Effector memory CD8-positive, alpha-beta T cell (primary cell): Measurements from ENCODE around the gene BICDL2.
A peak's percentile ranks its signal among the peaks of the same experiment; 100 is the strongest.

Experiments used
- ATAC-seq: fragments of 150-1000 bp; cut with Tn5 transposase; replicated peaks from 2 replicates; pipeline ENCODE4 v1.10.0; 2021; ENCODE audit warnings: mild to moderate bottlenecking, moderate library complexity
- DNase-seq, 3 experiments: peaks; one replicate each; pipeline ENCODE4 v3.0.0; 2021
- H3K27ac Mint-ChIP-seq, 2 donors: one replicate each; pipeline ENCODE4 v1.8.0; 2022; ENCODE audit warnings: mild to moderate bottlenecking in 2 of 2, mixed read lengths in 2 of 2, moderate library complexity in 2 of 2
- H3K27me3 Mint-ChIP-seq, 2 donors: one replicate each; pipeline ENCODE4 v1.8.0; 2022; ENCODE audit warnings: mixed read lengths in 2 of 2
- H3K36me3 Mint-ChIP-seq: one replicate; pipeline ENCODE4 v1.8.0; 2022; ENCODE audit warnings: mild to moderate bottlenecking, moderate library complexity, mixed read lengths; ENCODE audit not compliant: insufficient read depth
- H3K4me1 Mint-ChIP-seq, 2 donors: one replicate each; pipeline ENCODE4 v1.8.0; 2022; ENCODE audit warnings: low read depth in 2 of 2, mixed read lengths in 2 of 2
- H3K4me3 Mint-ChIP-seq, 2 donors: one replicate each; pipeline ENCODE4 v1.8.0; 2022; ENCODE audit warnings: mild to moderate bottlenecking in 2 of 2, mixed read lengths in 2 of 2, moderate library complexity in 2 of 2
- H3K9me3 Mint-ChIP-seq, 2 donors: one replicate each; pipeline ENCODE4 v1.8.0; 2022; ENCODE audit warnings: mixed read lengths in 2 of 2

The BICDL2 gene

GRCh38 chr16:3000540-3000939 is 36.2 kb downstream of the BICDL2 start:
- Mint-ChIP-seq H3K9me3 (no peaks in the 10 kb centered on the region), H3K27ac (no peak overlapping the region), H3K27me3 (peaks cover 16 to 30% of the 10 kb centered on the region in 2 donors), H3K4me1 (peaks cover 0 to 7% of the 10 kb centered on the region in 2 donors), H3K36me3 (peaks cover 11% of the 10 kb centered on the region), H3K4me3 (no peak overlapping the region)
- DNase-seq = no peak
- no peak for ATAC-seq

DNA sequence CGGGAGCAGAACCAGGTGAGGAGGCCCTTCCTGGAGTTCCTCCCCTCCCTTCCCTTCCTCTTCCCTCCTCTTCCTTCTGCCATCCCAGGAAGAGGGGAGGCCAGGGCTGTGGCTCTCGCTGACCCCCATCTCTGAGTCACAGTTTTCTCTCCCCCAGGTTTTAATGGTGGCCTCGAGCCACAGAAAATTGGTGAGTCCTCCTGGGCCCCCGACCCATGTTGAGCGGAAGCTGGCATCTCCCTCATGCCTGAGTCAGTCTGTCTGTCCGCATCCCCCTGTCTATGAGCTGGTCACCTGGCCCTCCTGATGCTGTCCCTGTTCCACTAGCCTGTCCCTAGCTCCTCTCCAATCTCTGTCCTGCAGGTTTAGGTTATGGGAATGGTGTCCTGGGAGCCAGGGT is 36.8 kb downstream of the BICDL2 start:
- ATAC-seq (no peak), DNase-seq (no peak)
- peaks cover 16 to 30% of the 10 kb centered on the region in 2 donors for H3K27me3 Mint-ChIP-seq
- peaks cover 0 to 6% of the 10 kb centered on the region in 2 donors for H3K4me1 Mint-ChIP-seq
- H3K27ac Mint-ChIP-seq = no peak overlapping the region
- no peak overlapping the region for H3K4me3 Mint-ChIP-seq
- H3K9me3 Mint-ChIP-seq = no peaks in the 10 kb centered on the region
- H3K36me3 Mint-ChIP-seq = peaks cover 11% of the 10 kb centered on the region

DNA sequence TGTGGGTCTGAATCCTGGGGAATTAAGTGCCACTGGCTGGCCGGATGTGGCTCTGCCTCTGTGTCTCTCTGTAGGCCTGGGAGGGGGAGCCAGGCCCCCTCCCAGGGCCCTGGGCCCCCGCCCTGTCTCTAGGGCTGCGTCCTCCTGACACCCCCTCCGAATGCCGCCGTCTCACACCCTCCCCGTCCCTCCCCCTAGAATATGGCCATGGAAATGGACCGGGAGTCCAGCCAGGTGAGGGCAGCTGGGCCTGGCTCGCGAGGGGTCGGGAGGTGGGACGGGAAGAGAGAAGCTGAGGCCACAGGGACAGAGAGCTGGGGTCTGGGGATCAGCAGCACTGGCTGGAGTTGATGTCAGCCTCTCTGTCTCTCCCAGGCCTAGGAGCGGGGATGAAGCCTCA is 40.4 kb downstream of the BICDL2 start:
- Mint-ChIP-seq H3K9me3 (no peaks in the 10 kb centered on the region), H3K27me3 (peaks cover 16 to 30% of the 10 kb centered on the region in 2 donors), H3K27ac (no peak overlapping the region), H3K36me3 (peaks cover under 1% of the 10 kb centered on the region), H3K4me1 (no peaks in the 10 kb centered on the region), H3K4me3 (no peak overlapping the region)
- DNase-seq (no peak), ATAC-seq (no peak)

DNA sequence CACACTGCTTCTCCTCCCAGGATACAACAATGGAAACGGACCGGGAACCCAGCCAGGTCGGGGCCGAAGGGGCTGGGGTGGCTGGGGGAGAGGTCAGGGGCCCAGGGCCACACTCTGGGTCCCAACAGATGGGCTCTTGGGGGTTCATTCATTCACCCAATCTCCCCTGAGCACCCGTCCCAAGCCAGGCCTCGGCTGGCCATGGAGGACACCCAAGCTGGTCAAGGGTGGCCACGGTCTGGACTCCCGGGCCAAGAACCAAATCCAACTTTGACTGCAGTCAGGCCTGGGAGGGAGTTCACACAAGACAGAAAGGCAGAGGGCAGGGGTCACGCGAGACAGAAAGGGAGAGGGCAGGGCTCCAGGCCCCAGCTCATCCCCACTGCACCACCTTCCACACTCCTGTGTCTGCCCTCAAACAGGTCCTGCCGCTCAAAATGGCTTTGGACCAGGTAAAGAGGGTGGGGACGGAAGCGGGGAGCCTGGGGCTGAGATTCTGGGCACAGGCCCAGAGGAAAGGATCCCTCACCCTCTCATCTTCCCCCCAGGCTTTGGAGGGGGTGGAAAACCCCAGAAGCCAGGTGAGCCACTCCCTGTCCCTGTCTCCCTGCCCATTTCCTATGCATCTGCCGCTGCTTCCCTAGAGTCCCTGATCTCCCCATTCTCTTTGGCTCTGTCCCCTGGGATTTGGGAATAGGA is 44.2 kb downstream of the BICDL2 start:
- Mint-ChIP-seq H3K27me3 (peaks cover 0 to 29% of the 10 kb centered on the region in 2 donors), H3K4me1 (no peaks in the 10 kb centered on the region), H3K4me3 (no peak overlapping the region), H3K27ac (no peak overlapping the region), H3K36me3 (no peaks in the 10 kb centered on the region), H3K9me3 (no peaks in the 10 kb centered on the region)
- DNase-seq = no peak
- ATAC-seq = no peak

- H3K4me1 Mint-ChIP-seq = no peaks in the 10 kb centered on the region
- H3K9me3 Mint-ChIP-seq = no peaks in the 10 kb centered on the region
- H3K27me3 Mint-ChIP-seq = peaks cover 1 to 32% of the 10 kb centered on the region in 2 donors
- no peak for ATAC-seq
- no peak for DNase-seq
- H3K27ac Mint-ChIP-seq = no peak overlapping the region
- H3K36me3 Mint-ChIP-seq = no peaks in the 10 kb centered on the region
- no peak overlapping the region for H3K4me3 Mint-ChIP-seq
These were observed 45.0 kb downstream of the BICDL2 start for GRCh38 chr16:2991566-2992261.

DNA sequence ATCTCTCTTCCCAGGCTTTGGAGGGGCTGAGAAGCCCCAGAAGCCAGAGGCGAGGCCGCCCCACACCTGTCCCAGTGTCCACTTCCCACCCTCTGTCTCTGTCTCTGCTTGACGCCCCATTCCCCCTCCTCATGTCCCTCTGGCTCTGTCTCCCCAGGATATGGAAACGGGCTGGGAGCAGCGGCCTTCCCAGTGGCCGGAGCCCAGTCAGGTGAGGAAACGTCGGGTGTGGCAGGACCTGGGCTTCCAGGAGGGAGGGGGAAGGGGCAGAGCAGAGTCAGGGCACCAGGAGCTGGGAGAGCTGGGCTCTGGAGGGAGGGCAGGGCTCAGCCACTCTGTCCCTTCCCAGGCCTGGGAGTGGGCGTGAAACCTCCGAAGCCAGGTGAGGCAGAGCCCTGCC is 45.9 kb downstream of the BICDL2 start:
- Mint-ChIP-seq H3K27ac (no peak overlapping the region), H3K27me3 (peaks cover 5 to 37% of the 10 kb centered on the region in 2 donors), H3K36me3 (no peaks in the 10 kb centered on the region), H3K9me3 (no peaks in the 10 kb centered on the region), H3K4me3 (no peak overlapping the region), H3K4me1 (no peaks in the 10 kb centered on the region)
- no peak for ATAC-seq
- no peak for DNase-seq

DNA sequence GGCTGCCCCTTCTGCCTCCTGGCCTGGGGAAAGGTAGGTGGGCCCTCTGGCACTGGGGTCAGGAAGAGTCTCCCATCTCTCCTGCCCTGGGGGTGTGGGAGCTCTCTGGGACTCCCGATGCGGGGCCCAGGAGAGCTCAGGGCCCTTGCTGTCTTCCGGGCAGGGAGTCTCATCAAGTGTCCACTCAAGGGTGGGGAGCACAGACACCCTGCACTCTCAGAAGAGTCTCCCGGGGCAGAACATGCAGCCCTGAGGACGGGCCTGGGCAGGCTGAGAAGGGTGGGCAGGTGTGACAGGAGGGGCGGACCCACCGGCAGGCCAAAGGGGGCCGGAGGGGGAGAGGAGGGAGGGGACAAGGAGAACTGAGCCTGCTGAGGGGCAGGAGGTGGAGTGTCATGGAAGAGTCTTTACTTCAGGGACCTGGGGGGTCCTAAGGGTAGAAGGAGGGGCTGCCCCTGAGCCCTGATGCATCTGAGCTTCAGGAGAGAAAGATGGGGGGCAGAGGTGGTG is 48.1 kb downstream of the BICDL2 start:
- H3K9me3 Mint-ChIP-seq = no peaks in the 10 kb centered on the region
- no peak for ATAC-seq
- H3K4me1 Mint-ChIP-seq = peaks cover 3 to 4% of the 10 kb centered on the region in 2 donors
- no peaks in the 10 kb centered on the region for H3K36me3 Mint-ChIP-seq
- no peak overlapping the region for H3K27ac Mint-ChIP-seq
- H3K27me3 Mint-ChIP-seq = peaks cover 5 to 37% of the 10 kb centered on the region in 2 donors
- no peak for DNase-seq
- no peak overlapping the region for H3K4me3 Mint-ChIP-seq

DNA sequence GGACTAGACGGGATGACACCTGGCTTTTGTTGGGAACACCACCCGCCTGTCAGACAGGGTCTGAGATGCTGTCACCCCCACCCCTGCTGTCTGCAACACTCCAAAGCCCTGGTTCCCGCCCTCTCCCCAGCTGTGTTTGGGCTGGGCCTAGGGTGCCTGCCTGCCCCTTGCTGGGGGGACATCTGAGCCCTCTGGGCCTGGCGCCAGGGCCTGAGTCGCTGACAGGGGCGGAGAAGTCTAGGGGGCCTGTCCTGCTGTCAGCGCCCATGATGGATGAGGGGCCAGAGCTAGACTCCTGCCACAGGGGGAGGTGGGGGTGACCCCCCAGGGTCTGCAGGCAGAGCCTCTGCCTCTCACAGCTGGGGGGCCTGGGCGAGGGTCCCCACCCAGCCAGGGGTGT is 48.9 kb downstream of the BICDL2 start:
- Mint-ChIP-seq H3K9me3 (no peaks in the 10 kb centered on the region), H3K27me3 (peaks cover 5 to 37% of the 10 kb centered on the region in 2 donors), H3K27ac (no peak overlapping the region), H3K36me3 (no peaks in the 10 kb centered on the region), H3K4me1 (peaks cover 4% of the 10 kb centered on the region in 2 donors), H3K4me3 (no peak overlapping the region)
- ATAC-seq (no peak), DNase-seq (no peak)

DNA sequence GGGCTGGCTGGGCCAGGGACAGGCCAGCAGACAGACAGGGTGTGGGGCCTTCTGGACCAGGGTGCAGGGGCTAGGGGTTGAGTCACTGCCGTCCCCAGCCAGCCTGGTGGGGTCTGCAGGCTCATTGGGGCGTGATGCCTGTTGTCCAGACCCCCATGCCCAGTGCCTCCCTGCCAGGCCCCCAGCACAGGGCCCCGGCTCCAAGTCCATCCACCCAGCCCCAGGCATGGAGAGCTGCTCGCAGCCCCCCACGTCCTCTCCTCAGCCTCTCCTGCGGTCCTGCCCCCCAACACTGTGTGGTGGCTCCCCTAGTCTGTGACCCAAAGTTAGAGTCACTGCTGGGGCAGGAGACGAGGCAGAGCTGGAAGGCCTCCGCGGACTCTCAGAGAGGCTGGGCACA is 49.5 kb downstream of the BICDL2 start:
- H3K27me3 Mint-ChIP-seq = peaks cover 5 to 37% of the 10 kb centered on the region in 2 donors
- no peaks in the 10 kb centered on the region for H3K9me3 Mint-ChIP-seq
- DNase-seq (no peak), ATAC-seq (no peak)
- no peak overlapping the region for H3K4me3 Mint-ChIP-seq
- H3K4me1 Mint-ChIP-seq = peaks cover 4% of the 10 kb centered on the region in 2 donors
- H3K36me3 Mint-ChIP-seq = no peaks in the 10 kb centered on the region
- no peak overlapping the region for H3K27ac Mint-ChIP-seq

DNA sequence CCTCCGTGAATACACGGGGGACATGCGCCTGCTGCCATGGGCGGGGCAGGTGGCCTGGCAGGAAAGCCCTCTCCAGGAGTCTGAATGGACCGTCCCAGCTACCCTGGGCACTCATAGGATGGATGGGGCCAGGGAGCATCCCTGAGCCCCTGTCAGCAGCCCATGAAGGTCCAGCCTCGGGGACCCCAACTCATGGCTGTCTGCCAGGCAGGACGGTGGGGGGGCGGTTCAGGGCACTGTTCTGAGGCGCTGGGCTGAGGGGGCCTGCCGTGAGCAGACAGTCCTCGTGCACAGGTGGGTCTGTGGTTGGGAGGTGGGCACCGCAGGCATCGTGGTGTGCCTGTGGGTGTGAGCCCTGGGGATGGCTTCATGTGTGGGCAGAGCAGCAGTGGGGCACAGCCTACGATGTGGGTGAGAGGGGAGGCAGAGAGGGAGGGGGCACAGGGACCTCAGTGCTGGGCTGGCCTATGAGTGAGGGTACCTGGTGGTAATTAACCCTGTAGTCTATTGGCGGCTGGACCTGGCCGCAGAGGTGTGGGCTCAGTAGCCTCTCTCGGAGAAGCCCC is 50.0 kb downstream of the BICDL2 start:
- ATAC-seq (no peak), DNase-seq (no peak)
- Mint-ChIP-seq H3K4me3 (no peak overlapping the region), H3K27me3 (peaks cover 5 to 37% of the 10 kb centered on the region in 2 donors), H3K9me3 (no peaks in the 10 kb centered on the region), H3K27ac (peak overlapping the region in 1 of 2 donors; percentile 38), H3K4me1 (peaks cover 5 to 6% of the 10 kb centered on the region in 2 donors), H3K36me3 (no peaks in the 10 kb centered on the region)

DNA sequence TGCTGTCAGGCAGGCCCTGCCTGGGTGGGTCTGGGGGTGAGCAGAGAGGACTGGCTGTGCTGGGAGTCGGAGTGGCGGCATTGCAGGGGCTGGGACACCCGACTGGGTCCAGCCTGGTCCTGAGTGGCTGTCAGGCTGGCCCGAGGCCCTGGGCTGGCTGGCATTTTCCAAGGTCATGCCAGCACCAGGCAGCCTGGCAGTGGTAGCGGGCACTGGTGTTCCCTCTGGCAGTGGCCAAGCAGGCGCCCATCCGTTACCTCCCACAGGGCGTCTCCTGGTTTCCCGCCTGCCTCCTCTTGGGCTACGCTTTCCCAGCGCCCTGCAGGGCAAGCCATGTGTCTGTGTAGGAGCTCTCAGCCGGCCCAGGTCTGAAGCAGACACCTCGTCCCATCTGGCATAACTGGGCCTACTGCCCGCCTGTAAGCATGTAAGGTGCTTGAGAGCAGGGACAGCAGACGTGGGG is 50.8 kb downstream of the BICDL2 start:
- H3K27ac Mint-ChIP-seq = no peak overlapping the region
- DNase-seq (no peak), ATAC-seq (no peak)
- H3K4me3 Mint-ChIP-seq = no peak overlapping the region
- peaks cover 10 to 11% of the 10 kb centered on the region in 2 donors for H3K4me1 Mint-ChIP-seq
- H3K27me3 Mint-ChIP-seq = peaks cover 5 to 37% of the 10 kb centered on the region in 2 donors
- no peaks in the 10 kb centered on the region for H3K9me3 Mint-ChIP-seq
- H3K36me3 Mint-ChIP-seq = peaks cover 4% of the 10 kb centered on the region

GRCh38 chr16:2985462-2985861 is 51.3 kb downstream of the BICDL2 start:
- DNase-seq = no peak
- no peak overlapping the region for H3K27ac Mint-ChIP-seq
- peaks cover 4% of the 10 kb centered on the region for H3K36me3 Mint-ChIP-seq
- H3K9me3 Mint-ChIP-seq = no peaks in the 10 kb centered on the region
- peaks cover 11% of the 10 kb centered on the region in 2 donors for H3K4me1 Mint-ChIP-seq
- peaks cover 5 to 33% of the 10 kb centered on the region in 2 donors for H3K27me3 Mint-ChIP-seq
- no peak overlapping the region for H3K4me3 Mint-ChIP-seq
- no peak for ATAC-seq

GRCh38 chr16:2983706-2984136 is 53.0 kb downstream of the BICDL2 start:
- H3K4me3 Mint-ChIP-seq = peak overlapping the region; percentile 31 to 55
- no peaks in the 10 kb centered on the region for H3K9me3 Mint-ChIP-seq
- peaks cover 11 to 15% of the 10 kb centered on the region in 2 donors for H3K4me1 Mint-ChIP-seq
- H3K27ac Mint-ChIP-seq = no peak overlapping the region
- peaks cover 5 to 15% of the 10 kb centered on the region in 2 donors for H3K27me3 Mint-ChIP-seq
- peak; percentile 36 to 43 (median 41) for DNase-seq
- peak; percentile 47 for ATAC-seq
- H3K36me3 Mint-ChIP-seq = peaks cover 4% of the 10 kb centered on the region
